Mesenchymal stem cell (in vitro differentiated cells and primary cell): ENCODE data around the gene CADM1. TPM values are rescaled to one million over a fixed set of nuclear protein-coding genes. Genes with fewer than 3 reads are reported as not detected.

Source experiments
- DNase-seq: peaks from one replicate; pipeline ENCODE4 v3.0.0-alpha.2; 2013
- H2AFZ ChIP-seq: one replicate; pipeline ENCODE4 v1.6.1; 2013; ENCODE audit warnings: low read depth, mild to moderate bottlenecking, control low read depth, inconsistent platforms, low read length, moderate library complexity
- H2AK5ac ChIP-seq: 2 replicates; pipeline ENCODE4 v1.6.1; 2013; ENCODE audit warnings: low read length, moderate library complexity, mild to moderate bottlenecking, inconsistent platforms; ENCODE audit not compliant: severe bottlenecking
- H2BK120ac ChIP-seq: one replicate; pipeline ENCODE4 v1.6.1; 2013; ENCODE audit warnings: low read depth, mild to moderate bottlenecking, inconsistent platforms, low read length, moderate library complexity
- H2BK12ac ChIP-seq, 2 experiments: one replicate each; pipeline ENCODE4 v1.6.1; 2013; ENCODE audit warnings: inconsistent platforms in 2 of 2, low read length in 2 of 2, mild to moderate bottlenecking in 2 of 2, moderate library complexity in 2 of 2, control low read depth in 1 of 2
- H2BK15ac ChIP-seq: one replicate; pipeline ENCODE4 v1.6.1; 2013; ENCODE audit warnings: mild to moderate bottlenecking, low read depth, inconsistent platforms; ENCODE audit not compliant: poor library complexity, severe bottlenecking
- H2BK5ac ChIP-seq: 2 replicates; pipeline ENCODE4 v1.6.1; 2013; ENCODE audit warnings: low read depth, mild to moderate bottlenecking, low read length, control low read depth, inconsistent platforms; ENCODE audit not compliant: poor library complexity, severe bottlenecking
- H3K14ac ChIP-seq, 2 experiments: one replicate each; pipeline ENCODE4 v1.6.1; 2013; ENCODE audit warnings: inconsistent platforms in 2 of 2, low read length in 2 of 2, control low read depth in 1 of 2, mild to moderate bottlenecking in 1 of 2, moderate library complexity in 1 of 2
- H3K18ac ChIP-seq, 2 experiments: one replicate each; pipeline ENCODE4 v1.6.1; 2013; ENCODE audit warnings: inconsistent platforms in 2 of 2, low read length in 2 of 2, control low read depth in 1 of 2, low read depth in 1 of 2, mild to moderate bottlenecking in 1 of 2
- H3K23ac ChIP-seq, 2 experiments: one replicate each; pipeline ENCODE4 v1.6.1; 2013; ENCODE audit warnings: inconsistent platforms in 2 of 2, low read length in 2 of 2, mild to moderate bottlenecking in 2 of 2, moderate library complexity in 2 of 2, control low read depth in 1 of 2
- H3K27ac ChIP-seq: 2 replicates; pipeline ENCODE4 v1.5.1; 2013; ENCODE audit warnings: mild to moderate bottlenecking, moderate library complexity, low read length, control low read depth, inconsistent platforms; ENCODE audit not compliant: poor library complexity, severe bottlenecking
- H3K27me3 ChIP-seq, 2 experiments: 2 replicates each; pipeline versions ENCODE4 v1.6.1 to v1.7.0; 2013; ENCODE audit warnings: low read length in 2 of 2, mild to moderate bottlenecking in 2 of 2, moderate library complexity in 2 of 2, control low read depth in 1 of 2, inconsistent platforms in 1 of 2; ENCODE audit not compliant: control insufficient read depth in 1 of 2, insufficient read depth in 1 of 2
- H3K36me3 ChIP-seq, 2 experiments: 2 replicates each; pipeline versions ENCODE4 v1.6.1 to v1.7.0; 2013; ENCODE audit warnings: low read length in 2 of 2, control low read depth in 1 of 2, inconsistent platforms in 1 of 2, low read depth in 1 of 2, mild to moderate bottlenecking in 1 of 2; ENCODE audit not compliant: insufficient read depth in 2 of 2, control insufficient read depth in 1 of 2
- H3K4ac ChIP-seq, 2 experiments: one replicate each; pipeline ENCODE4 v1.6.1; 2013; ENCODE audit warnings: inconsistent platforms in 2 of 2, low read length in 2 of 2, mild to moderate bottlenecking in 2 of 2, moderate library complexity in 2 of 2, control low read depth in 1 of 2, low read depth in 1 of 2
- H3K4me1 ChIP-seq: 2 replicates; pipeline ENCODE4 v1.6.1; 2013; ENCODE audit warnings: low read depth, low read length, control low read depth; ENCODE audit not compliant: control insufficient read depth, insufficient read depth
- H3K4me2 ChIP-seq: 2 replicates; pipeline ENCODE4 v1.6.1; 2013; ENCODE audit warnings: low read length, mild to moderate bottlenecking, inconsistent platforms; ENCODE audit not compliant: poor library complexity, severe bottlenecking
- H3K4me3 ChIP-seq, 2 experiments: 2 replicates each; pipeline versions ENCODE4 v1.5.1 to v1.7.0; 2013; ENCODE audit warnings: low read length in 2 of 2, mild to moderate bottlenecking in 2 of 2, control low read depth in 1 of 2, low read depth in 1 of 2; ENCODE audit not compliant: insufficient read depth in 1 of 2
- H3K79me1 ChIP-seq: replicated peaks from 2 replicates; pipeline ENCODE4 v1.6.1; 2013; ENCODE audit warnings: mild to moderate bottlenecking, control low read depth, low read length, inconsistent platforms; ENCODE audit not compliant: poor library complexity, severe bottlenecking
- H3K9ac ChIP-seq: 2 replicates; pipeline ENCODE4 v1.7.0; 2013; ENCODE audit warnings: mild to moderate bottlenecking, low read length, moderate library complexity
- H3K9me3 ChIP-seq: 2 replicates; pipeline ENCODE4 v1.7.0; 2013; ENCODE audit warnings: mild to moderate bottlenecking, low read length; ENCODE audit not compliant: control insufficient read depth
- H4K8ac ChIP-seq: one replicate; pipeline ENCODE4 v1.6.1; 2013; ENCODE audit warnings: inconsistent platforms, mild to moderate bottlenecking, low read length, moderate library complexity
- H4K91ac ChIP-seq: one replicate; pipeline ENCODE4 v1.6.1; 2013; ENCODE audit warnings: mild to moderate bottlenecking, low read length, inconsistent platforms
- WGBS: methylation state at CpG from one replicate; pipeline ENCODE4 v1.1.7; 2013; ENCODE audit warnings: mixed read lengths; 5-methylcytosine and 5-hydroxymethylcytosine counted together
- small RNA-seq: library from polyadenylated mRNA; stranded (forward); fragments of <200 nt; extraction: miRNeasy Mini kit (QIAGEN cat#:217004); gene quantifications from one replicate; pipeline ENCODE3, GENCODE V24; 2013; ENCODE audit warnings: low read depth

CADM1 gene

DNA sequence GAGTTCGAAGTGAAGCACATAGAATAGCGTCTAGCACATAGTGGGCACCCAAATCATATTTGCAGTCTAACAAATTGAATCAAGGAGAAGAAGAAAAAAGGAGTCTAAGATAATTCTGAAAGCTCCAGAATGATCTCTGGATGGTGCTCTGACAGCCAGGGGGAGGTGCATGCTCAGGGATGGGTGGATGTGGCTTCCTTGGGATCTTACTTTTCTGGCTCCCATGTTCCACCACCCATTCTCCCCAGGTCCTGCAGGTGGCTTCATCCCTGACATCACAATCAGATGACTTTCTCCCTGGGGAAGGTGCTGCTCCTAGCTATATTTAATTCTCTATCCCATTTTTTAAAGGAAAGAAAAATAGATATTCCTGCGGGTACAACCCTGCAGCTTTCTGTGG lies 381.9 kb downstream of the CADM1 start:
- 88% methylated on average over 3 of the region's 3 CpGs for WGBS

More for the DNA sequence above, 381.9 kb downstream of the CADM1 start:
- H2AK5ac ChIP-seq: no peak overlapping the region
- no peak overlapping the region for H2AFZ ChIP-seq
- H3K36me3 ChIP-seq: no peaks in the 10 kb centered on the region
- no peak overlapping the region for H3K4ac ChIP-seq
- H4K8ac ChIP-seq: no peak overlapping the region
- H2BK5ac ChIP-seq: no peak overlapping the region
- H3K79me1 ChIP-seq: no peaks in the 10 kb centered on the region
- peaks cover 6% of the 10 kb centered on the region for H3K4me1 ChIP-seq
- no peak overlapping the region for H3K4me2 ChIP-seq
- no peak overlapping the region for H2BK12ac ChIP-seq
- no peak overlapping the region for H3K14ac ChIP-seq
- no peaks in the 10 kb centered on the region for H3K9me3 ChIP-seq
- no peak overlapping the region for H4K91ac ChIP-seq
- DNase-seq: no peak
- H2BK15ac ChIP-seq: no peak overlapping the region
- no peak overlapping the region for H3K9ac ChIP-seq
- H3K23ac ChIP-seq: no peak overlapping the region
- H3K4me3 ChIP-seq: no peak overlapping the region
- H3K18ac ChIP-seq: no peak overlapping the region
- no peak overlapping the region for H3K27ac ChIP-seq
- no peak overlapping the region for H2BK120ac ChIP-seq
- H3K27me3 ChIP-seq: peaks cover 0 to 3% of the 10 kb centered on the region in 2 experiments

Small RNA genes within 50 kb of the gene (small RNA-seq; reads per million reads assigned to genes)
- gene RF01293: not detected
